Activated CD4-positive, CD25-positive, alpha-beta regulatory T cell treated with anti-CD3 and anti-CD28 coated beads, Interleukin-2, amount 50 U/mL, for 16 hours (primary cell): ENCODE measurements around the gene PTP4A2.

Experiments used
- DNase-seq: peaks from one replicate; pipeline ENCODE4 v3.0.0-alpha.2; 2020; ENCODE audit warnings: low read depth, low spot score

Gene PTP4A2

DNA sequence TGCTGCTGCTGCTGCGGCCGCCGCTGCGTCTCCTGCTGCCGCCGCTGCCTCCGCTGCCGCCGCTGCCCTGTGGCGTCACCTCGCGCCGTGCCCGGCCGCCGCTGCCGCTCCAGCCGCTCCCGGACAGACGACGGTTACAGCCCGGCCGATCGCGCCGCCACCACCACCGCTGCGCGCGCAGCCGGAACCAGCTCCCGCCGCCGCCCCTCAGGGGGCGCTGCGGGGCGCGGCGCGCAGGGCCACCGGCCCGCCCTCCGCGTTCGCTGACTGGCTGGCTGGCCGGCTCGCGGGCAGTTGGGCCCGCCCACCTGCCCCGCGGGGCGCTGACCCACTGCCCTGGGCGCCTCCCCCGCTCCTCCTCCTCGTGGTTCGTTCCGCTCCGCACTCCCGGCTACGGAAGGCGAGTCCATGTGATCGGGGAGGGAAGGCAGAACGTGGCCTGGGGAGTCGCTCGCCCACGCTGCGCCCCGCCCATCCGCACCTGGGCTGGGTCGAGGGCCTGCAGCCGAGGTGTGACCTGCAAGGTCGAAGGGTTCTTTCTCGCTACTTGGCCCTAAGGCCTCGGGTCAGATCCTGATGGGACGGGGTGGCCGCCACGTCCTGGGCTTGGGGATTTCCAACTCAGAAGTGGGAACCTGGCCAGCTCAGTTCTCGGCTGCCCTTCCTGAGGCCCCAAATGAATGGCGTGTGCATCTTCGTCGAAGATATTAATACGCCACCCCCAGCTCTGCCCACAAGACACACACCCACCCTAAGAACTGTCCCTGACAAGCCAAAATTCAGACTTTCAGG lies at the start of gene PTP4A2:
TSS of gene PTP4A2 (minus strand) at position 185 of the 792 bp plus-strand sequence. CDS start 19,303 bp downstream, outside the sequence.
- DNase-seq: peak; percentile 55

DNA sequence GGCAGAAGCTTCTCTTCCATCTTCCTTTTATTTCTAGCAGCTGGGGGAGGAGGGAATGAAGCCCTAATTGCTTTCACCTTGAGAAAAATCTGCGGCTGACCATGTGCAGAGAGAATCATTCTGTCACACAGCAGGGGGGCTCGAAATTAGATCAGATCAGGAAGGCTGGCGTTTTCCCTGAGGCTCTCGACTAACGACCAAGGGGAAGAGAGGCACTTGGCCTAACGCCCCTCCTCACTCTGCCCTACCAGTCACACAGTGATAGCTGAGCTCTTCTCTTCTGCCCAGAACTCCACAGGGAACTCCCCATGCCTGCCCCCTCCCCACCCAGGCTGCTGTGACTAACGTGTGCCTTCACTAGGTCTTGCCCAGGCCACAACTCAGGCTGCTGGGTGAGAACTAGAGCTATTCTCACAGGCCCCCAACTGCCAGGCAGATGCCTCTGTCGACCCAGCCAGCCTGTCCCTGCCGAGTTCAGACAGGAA lies 49.0 kb upstream of the PTP4A2 start:
- no peak for DNase-seq

DNA sequence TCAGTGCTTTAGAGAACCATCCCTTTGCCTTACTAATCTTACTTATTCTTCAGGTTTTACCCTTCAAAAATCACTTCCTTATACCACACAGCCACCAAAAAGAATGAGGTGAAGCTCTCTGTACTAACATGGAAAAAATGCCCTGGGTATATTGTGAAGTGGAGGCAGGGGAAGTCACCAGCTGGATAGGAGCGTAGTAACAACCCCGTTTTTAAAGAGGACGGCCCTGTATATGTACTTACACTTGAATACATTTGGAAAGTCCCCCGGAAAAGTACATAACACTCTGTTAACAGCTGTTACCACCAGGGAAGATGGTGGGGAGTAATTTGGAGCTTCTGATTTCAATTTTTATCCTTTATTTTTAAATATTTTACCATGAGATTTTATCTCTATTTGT lies 47.3 kb upstream of the PTP4A2 start:
- no peak for DNase-seq

DNA sequence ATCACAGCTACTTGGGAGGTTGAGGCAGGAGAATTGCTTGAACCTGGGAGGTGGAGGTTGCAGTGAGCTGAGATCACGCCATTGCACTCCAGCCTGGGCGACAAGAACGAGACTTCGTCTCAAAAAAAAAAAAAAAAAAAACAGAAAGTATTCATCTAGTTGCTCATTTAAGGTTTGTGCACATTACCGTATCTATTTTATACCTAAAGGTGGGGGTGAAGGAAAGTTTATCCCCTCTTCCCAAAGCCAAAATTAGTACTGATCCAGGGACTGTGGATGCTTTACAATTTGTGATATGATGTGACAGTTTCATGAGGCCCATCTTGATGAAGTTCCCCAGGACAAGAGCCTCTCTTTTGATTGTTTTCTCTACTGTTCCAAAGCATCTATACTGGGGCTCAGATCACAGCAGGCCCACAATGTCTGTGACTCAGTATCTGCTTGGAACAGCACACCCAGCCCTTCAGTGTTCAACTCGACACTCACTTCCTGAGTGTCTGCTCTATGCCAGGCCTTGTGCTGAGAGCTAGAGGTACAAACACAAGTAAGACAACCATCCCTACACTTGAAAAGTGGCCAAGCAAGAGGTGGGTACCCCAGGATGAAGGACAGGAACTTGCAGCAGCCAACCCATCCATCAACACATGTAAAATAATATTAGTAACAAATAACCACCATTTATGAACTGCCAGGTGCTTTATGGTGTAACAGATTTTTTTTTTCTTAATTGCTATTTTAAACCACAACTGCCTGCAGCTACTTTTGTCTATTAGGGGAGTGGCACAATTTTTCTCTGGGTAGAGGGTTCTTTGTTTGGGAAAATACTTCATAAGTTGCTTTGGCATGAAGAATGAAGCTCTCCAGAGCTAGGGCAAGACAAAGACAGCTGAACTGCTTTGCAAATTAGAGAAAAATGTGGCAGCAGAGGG lies 46.5 kb upstream of the PTP4A2 start:
- DNase-seq: no peak

DNA sequence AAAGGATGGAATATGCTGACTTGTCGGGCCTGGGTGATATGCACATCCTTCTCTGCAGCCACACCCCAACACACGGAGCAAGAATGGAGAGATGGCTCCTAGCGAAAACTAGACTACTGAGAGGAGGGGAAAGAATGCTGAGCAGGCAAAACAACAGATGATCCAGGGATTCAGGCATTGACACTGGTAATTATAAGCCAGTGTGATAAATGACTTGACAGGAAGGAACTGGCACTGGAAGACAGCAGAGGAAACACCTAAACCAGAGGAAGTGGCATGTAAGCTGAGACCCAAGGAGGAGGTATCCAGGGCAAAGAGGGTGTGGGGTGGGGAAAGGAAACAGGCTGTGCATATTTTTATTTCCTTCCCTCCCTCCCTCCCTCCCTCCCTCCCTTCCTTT lies 43.8 kb upstream of the PTP4A2 start:
- no peak for DNase-seq

DNA sequence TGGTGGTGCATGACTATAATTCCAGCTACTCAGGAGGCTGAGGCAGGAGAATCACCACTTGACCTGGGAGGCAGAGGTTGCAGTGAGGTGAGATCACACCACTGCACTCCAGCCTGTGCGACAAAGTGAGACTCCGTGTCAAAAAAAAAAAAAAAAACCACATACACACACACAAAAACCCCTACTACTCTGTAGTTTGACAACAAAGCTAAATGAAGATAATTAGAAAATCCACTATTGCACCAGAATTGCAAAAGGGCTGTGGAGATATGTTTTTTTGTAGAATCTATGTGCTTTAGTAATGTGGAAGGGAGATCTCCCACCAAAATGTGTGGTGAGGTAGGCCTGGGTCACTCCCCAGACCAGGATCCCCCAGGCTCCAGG lies 43.3 kb upstream of the PTP4A2 start:
- DNase-seq: no peak

DNA sequence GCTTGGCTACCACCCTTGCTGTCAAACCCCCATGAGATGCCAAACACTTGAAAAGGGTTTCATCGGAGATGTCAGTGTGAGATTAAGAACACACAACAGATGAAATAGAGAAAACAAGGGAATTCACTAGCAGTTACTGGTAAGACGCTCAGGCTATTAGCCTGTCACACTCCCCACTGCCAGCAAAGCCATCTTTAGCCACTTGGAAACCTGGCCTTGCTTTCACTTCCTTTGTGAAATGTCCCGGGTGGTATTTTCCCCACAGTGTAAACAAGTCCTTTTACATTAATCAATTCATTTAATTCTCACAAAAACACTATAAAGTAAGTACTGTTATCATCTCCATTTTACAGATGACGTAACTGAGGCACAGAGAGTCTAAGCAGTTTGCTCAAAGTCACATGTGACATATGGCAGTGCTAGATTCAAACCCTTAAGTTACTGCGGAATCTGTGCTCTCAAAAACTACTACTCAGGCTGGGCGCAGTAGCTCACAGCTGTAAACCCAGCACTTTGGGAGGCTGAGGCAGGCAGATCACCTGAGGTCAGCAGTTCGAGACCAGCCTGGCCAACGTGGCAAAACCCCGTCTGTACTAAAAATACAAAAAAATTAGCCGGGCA lies 42.8 kb upstream of the PTP4A2 start:
- no peak for DNase-seq

DNA sequence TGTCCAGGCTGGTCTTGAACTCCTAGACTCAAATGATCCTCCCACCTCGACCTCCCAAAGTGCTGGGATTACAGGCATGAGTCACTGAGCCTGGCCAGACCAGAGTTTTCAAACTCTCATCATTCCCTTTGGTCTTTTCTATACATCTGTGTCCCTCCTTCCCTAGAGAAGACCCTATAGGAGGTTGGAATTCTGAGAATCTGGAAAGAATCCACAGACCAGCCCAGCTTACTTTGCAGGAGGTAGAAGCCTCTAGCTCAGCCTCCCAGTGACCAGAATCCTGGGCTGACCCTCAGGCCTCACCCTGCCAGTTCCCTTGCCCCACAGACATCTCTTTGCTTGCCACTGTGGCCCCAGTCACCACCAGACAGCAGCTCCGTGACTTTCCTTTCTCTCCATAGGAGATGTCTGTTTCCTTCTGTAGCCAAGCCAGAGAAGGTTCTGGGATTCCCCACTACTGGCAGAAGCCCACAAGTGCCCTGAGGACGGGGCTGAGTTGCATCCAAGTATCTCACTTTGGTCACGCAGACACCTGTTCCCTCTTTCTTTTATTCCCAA lies 40.8 kb upstream of the PTP4A2 start:
- no peak for DNase-seq

DNA sequence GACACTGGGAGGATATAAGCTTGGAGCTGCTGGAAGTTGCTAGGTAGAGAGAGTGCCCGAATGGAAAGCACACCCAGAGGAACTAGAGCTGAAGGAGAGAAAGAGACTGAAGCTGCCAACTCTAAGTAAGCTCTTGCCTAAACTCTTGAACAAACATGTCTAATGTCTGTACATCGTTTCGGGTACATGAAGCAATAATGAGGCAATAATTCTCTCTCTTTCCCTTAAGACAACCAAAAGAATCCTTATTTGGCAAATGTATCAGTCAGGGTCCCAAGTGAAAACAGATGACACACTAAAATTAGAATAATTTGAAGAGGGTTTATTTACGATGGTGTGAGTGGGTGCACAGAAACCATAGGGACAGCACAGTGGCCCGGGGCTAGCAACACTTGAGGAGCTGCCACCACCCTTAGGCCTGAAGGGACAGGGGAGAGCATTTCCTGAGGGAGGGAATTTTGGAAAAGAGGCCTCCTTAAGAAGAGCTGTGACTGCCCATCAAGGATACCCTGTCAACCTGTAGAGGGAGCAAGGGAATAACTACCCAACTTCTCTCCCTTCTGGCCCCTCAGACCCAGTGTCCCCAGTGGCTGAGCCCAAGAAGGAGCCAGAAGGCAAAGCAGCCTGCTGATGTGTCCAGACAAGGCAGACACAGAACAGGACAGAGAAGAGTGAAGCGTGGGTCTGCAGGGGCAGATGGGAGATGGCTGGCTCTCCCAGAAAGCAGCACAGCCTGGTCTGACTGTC lies 39.4 kb upstream of the PTP4A2 start:
- no peak for DNase-seq

- no peak for DNase-seq
Observed at GRCh38 chr1:31976401-31976800, 38.2 kb upstream of the PTP4A2 start.

DNA sequence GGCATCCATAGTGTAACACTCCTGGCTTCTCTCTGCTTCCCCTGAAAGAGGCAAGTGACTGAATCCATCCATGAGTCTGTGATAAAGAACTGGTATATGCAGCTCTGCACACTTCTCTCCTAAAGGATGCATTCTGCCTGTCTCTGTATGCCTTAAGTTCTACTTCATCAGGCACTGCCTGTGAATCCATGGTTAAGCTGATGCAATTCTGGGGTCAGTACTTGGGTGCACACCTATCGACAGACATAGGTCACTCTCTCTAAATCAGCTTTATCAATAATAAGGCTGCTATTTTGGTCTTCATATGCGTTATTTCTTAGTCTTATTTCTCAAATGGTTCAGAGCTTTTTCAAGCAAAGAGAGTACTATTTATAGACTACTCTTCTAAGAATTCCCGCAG lies 32.7 kb upstream of the PTP4A2 start:
- no peak for DNase-seq

GRCh38 chr1:31961536-31961935 lies 23.4 kb upstream of the PTP4A2 start:
- no peak for DNase-seq

- no peak for DNase-seq
Observed at GRCh38 chr1:31959521-31960340, 21.6 kb upstream of the PTP4A2 start.

GRCh38 chr1:31957701-31958674 lies 19.8 kb upstream of the PTP4A2 start:
- DNase-seq: no peak

GRCh38 chr1:31955917-31956736 lies 18.0 kb upstream of the PTP4A2 start:
- peak; percentile 44 for DNase-seq

DNA sequence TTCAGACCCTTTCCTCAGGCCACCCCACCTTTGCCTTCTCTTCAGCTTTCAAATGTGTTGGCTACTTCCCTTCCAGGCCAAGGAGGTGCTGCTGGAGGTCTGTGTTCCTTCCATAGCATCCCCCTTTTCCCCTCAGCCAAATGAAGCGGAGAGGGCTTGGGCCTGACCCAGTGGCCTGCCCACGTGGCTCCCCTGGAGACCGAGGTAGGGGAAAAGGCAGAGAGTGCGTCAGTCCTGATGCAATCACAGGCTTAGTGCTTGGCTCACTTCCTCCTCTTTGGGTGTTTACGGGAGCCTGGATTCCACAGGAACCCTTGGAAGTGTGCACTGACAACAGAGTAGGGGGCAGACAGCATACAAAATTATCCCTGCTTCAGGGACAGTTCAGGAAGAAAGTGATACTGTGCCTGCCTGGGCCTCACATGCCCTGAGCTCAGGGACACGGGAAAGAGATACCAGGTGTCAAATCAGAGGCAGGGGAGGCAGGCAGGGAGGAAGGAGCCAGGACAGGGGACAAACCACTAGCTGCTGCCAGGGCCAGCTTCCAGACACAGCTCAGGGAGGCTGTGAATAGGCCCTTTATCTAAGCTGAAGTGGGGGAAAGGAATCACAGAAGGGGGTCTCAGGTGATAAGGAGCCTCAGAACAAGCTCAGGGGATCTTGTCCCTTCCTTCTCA lies 16.6 kb upstream of the PTP4A2 start:
- no peak for DNase-seq

DNA sequence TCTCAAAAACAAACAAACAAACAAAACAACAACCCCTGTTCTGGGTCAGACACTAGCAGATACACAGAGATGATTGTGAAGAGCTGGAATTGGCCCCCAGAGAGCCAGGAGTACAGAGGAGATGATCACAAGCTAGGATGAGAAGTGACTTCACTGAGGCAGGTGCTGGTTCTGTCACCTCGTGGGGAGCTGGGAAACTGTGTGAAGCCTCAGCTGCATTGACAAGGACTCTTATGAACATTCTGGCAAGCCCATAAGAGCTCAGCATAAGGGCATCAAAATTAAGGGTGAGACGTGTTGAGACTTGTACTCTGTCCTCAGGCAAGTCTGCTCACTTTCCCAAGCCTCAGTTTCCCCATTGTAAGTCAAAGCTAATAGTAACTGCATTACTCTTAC lies 14.7 kb upstream of the PTP4A2 start:
- DNase-seq: no peak

DNA sequence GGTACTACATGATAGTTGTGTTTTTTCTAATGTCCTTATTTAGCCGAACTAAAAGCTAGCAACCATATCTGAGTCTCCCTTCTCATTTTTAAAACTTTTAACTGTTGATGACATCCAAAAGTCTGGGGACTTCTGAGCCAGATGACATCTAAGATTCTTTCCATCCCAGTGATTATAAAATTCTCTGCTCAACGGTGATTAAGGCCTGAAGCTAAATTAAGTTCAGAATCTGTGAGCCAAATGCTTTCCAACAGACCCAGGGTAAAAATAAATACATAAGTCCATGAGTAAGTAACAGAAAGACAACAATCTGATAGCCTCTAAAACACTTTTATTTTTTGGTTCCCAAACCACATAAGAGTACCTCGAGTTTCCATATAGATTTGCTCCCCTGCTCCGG lies 13.1 kb upstream of the PTP4A2 start:
- DNase-seq: no peak
